ENCODE measurements around the gene CHRM4.

Gene CHRM4

GRCh38 chr11:46362156-46363030 lies 29.2 kb downstream of the CHRM4 start:
- DNase-seq (ENCODE audit: low read depth in 1 of 2, low spot score in 1 of 2), result no peak
- Histone ChIP-seq H3K4me3 (replicated peaks; ENCODE audit: insufficient read depth, low read length) (peak overlapping the region; percentile 59), H3K27me3 (ENCODE audit: insufficient read depth, poor library complexity, severe bottlenecking) (no peaks in the 10 kb centered on the region), H3K27ac (replicated peaks) (peak overlapping the region; percentile 97)
- TF ChIP-seq CTCF (IDR thresholded peaks at IDR 0.05; ENCODE audit: insufficient read depth, low read length) (no peak), POLR2AphosphoS5 (IDR thresholded peaks at IDR 0.05; ENCODE audit: low read depth) (peak; percentile 47; the same call in 1 of the 2 replicates)

- DNase-seq (ENCODE audit: low read depth in 1 of 2, low spot score in 1 of 2), result peak; percentile 73 to 94
- peak overlapping the region; percentile 59 for H3K4me3 ChIP-seq (replicated peaks; ENCODE audit: insufficient read depth, low read length)
These were observed 30.1 kb downstream of the CHRM4 start for GRCh38 chr11:46361283-46362155.

GRCh38 chr11:46360878-46361277 lies 30.7 kb downstream of the CHRM4 start:
- peak in 1 of 2 experiments; percentile 81 for DNase-seq (ENCODE audit: low read depth in 1 of 2, low spot score in 1 of 2)
- no peaks in the 10 kb centered on the region for H3K27me3 ChIP-seq (ENCODE audit: insufficient read depth, poor library complexity, severe bottlenecking)
- H3K27ac ChIP-seq (replicated peaks), result peak overlapping the region; percentile 97
- TF ChIP-seq GABPA (IDR thresholded peaks at IDR 0.05; ENCODE audit: low read depth) (no peak), SPI1 (IDR thresholded peaks at IDR 0.05; ENCODE audit: borderline replicate concordance, low read depth) (no peak), POLR2AphosphoS5 (IDR thresholded peaks at IDR 0.05; ENCODE audit: low read depth) (no peak), REST (IDR thresholded peaks at IDR 0.05; ENCODE audit: insufficient replicate concordance, low read depth) (no peak), CTCF (IDR thresholded peaks at IDR 0.05; ENCODE audit: insufficient read depth, low read length) (no peak)
- H3K4me3 ChIP-seq (replicated peaks; ENCODE audit: insufficient read depth, low read length), result peak overlapping the region; percentile 59

More at GRCh38 chr11:46361283-46362155, 30.1 kb downstream of the CHRM4 start:
- TF ChIP-seq POLR2AphosphoS5 (IDR thresholded peaks at IDR 0.05; ENCODE audit: low read depth) (peak; percentile 68; the same call in 1 of the 2 replicates), GABPA (IDR thresholded peaks at IDR 0.05; ENCODE audit: low read depth) (no peak), REST (IDR thresholded peaks at IDR 0.05; ENCODE audit: insufficient replicate concordance, low read depth) (no peak), CTCF (IDR thresholded peaks at IDR 0.05; ENCODE audit: insufficient read depth, low read length) (no peak), SPI1 (IDR thresholded peaks at IDR 0.05; ENCODE audit: borderline replicate concordance, low read depth) (peak; percentile 99)
- Histone ChIP-seq H3K27me3 (ENCODE audit: insufficient read depth, poor library complexity, severe bottlenecking) (no peaks in the 10 kb centered on the region), H3K27ac (replicated peaks) (peak overlapping the region; percentile 97)
